ENCODE data around the gene ENAH.

Gene ENAH

GRCh38 chr1:225559326-225559725, 93.6 kb downstream of the ENAH start:
- Histone ChIP-seq H3K9me3 (ENCODE audit: control insufficient read depth, low read length) (no peaks in the 10 kb centered on the region), H4K8ac (ENCODE audit: low read length) (no peak overlapping the region), H4K91ac (ENCODE audit: low read length) (no peak overlapping the region), H3K14ac (ENCODE audit: low read length in 2 of 2) (no peak overlapping the region), H2BK120ac (ENCODE audit: low read depth, low read length) (no peak overlapping the region), H2AK5ac (ENCODE audit: low read length, severe bottlenecking) (no peak overlapping the region), H2BK5ac (ENCODE audit: low read depth, low read length, poor library complexity, severe bottlenecking) (no peak overlapping the region), H2AFZ (ENCODE audit: low read depth, low read length) (no peak overlapping the region), H3K27ac (ENCODE audit: low read length, poor library complexity, severe bottlenecking) (no peak overlapping the region), H3K4ac (ENCODE audit: low read depth in 1 of 2, low read length in 2 of 2) (no peak overlapping the region), H3K4me2 (ENCODE audit: low read length, poor library complexity, severe bottlenecking) (no peak overlapping the region), H3K4me1 (ENCODE audit: control insufficient read depth, insufficient read depth, low read depth, low read length) (peaks cover 2% of the 10 kb centered on the region), H3K79me1 (replicated peaks; ENCODE audit: low read length, poor library complexity, severe bottlenecking) (peaks cover 18% of the 10 kb centered on the region), H3K23ac (ENCODE audit: low read length in 2 of 2) (no peak overlapping the region), H3K18ac (ENCODE audit: low read depth in 1 of 2, low read length in 2 of 2) (no peak overlapping the region), H3K9ac (ENCODE audit: low read length) (no peak overlapping the region), H3K36me3 (ENCODE audit: control insufficient read depth in 1 of 2, insufficient read depth in 2 of 2, low read depth in 1 of 2, low read length in 2 of 2) (peaks cover 8 to 33% of the 10 kb centered on the region in 2 experiments), H2BK12ac (ENCODE audit: low read length in 2 of 2) (no peak overlapping the region), H3K4me3 (ENCODE audit: insufficient read depth in 1 of 2, low read depth in 1 of 2, low read length in 2 of 2) (no peak overlapping the region), H3K27me3 (ENCODE audit: control insufficient read depth in 1 of 2, insufficient read depth in 1 of 2, low read length in 2 of 2) (no peaks in the 10 kb centered on the region), H2BK15ac (ENCODE audit: low read depth, poor library complexity, severe bottlenecking) (no peak overlapping the region)
- DNase-seq, result no peak
- 100% methylated on average over 1 of the region's 2 CpGs for WGBS

- no peak overlapping the region for H2BK5ac ChIP-seq (ENCODE audit: low read depth, low read length, poor library complexity, severe bottlenecking)
- no peak overlapping the region for H2BK12ac ChIP-seq (ENCODE audit: low read length in 2 of 2)
- peaks cover 8 to 32% of the 10 kb centered on the region in 2 experiments for H3K36me3 ChIP-seq (ENCODE audit: control insufficient read depth in 1 of 2, insufficient read depth in 2 of 2, low read depth in 1 of 2, low read length in 2 of 2)
- H3K23ac ChIP-seq (ENCODE audit: low read length in 2 of 2), result no peak overlapping the region
- no peaks in the 10 kb centered on the region for H3K27me3 ChIP-seq (ENCODE audit: control insufficient read depth in 1 of 2, insufficient read depth in 1 of 2, low read length in 2 of 2)
- DNase-seq, result no peak
- H2BK120ac ChIP-seq (ENCODE audit: low read depth, low read length), result no peak overlapping the region
- no peak overlapping the region for H2AFZ ChIP-seq (ENCODE audit: low read depth, low read length)
- no peak overlapping the region for H2BK15ac ChIP-seq (ENCODE audit: low read depth, poor library complexity, severe bottlenecking)
- H3K9me3 ChIP-seq (ENCODE audit: control insufficient read depth, low read length), result no peaks in the 10 kb centered on the region
- H3K18ac ChIP-seq (ENCODE audit: low read depth in 1 of 2, low read length in 2 of 2), result no peak overlapping the region
- no peak overlapping the region for H3K9ac ChIP-seq (ENCODE audit: low read length)
- peaks cover 2% of the 10 kb centered on the region for H3K4me1 ChIP-seq (ENCODE audit: control insufficient read depth, insufficient read depth, low read depth, low read length)
- no peak overlapping the region for H3K4me3 ChIP-seq (ENCODE audit: insufficient read depth in 1 of 2, low read depth in 1 of 2, low read length in 2 of 2)
- no peak overlapping the region for H3K4ac ChIP-seq (ENCODE audit: low read depth in 1 of 2, low read length in 2 of 2)
- no peak overlapping the region for H3K27ac ChIP-seq (ENCODE audit: low read length, poor library complexity, severe bottlenecking)
- no peak overlapping the region for H3K14ac ChIP-seq (ENCODE audit: low read length in 2 of 2)
- no peak overlapping the region for H4K91ac ChIP-seq (ENCODE audit: low read length)
- no peak overlapping the region for H3K4me2 ChIP-seq (ENCODE audit: low read length, poor library complexity, severe bottlenecking)
- WGBS, result 100% methylated on average over 1 of the region's 1 CpG
- no peak overlapping the region for H4K8ac ChIP-seq (ENCODE audit: low read length)
- peaks cover 18% of the 10 kb centered on the region for H3K79me1 ChIP-seq (replicated peaks; ENCODE audit: low read length, poor library complexity, severe bottlenecking)
- no peak overlapping the region for H2AK5ac ChIP-seq (ENCODE audit: low read length, severe bottlenecking)
Measured at GRCh38 chr1:225556694-225557093, 96.2 kb downstream of the ENAH start.

GRCh38 chr1:225555821-225556220, 97.1 kb downstream of the ENAH start:
- no peak overlapping the region for H2BK5ac ChIP-seq (ENCODE audit: low read depth, low read length, poor library complexity, severe bottlenecking)

GRCh38 chr1:225554216-225554812, 98.6 kb downstream of the ENAH start:
- Histone ChIP-seq H3K79me1 (replicated peaks; ENCODE audit: low read length, poor library complexity, severe bottlenecking) (peaks cover 11% of the 10 kb centered on the region), H3K4me3 (ENCODE audit: insufficient read depth in 1 of 2, low read depth in 1 of 2, low read length in 2 of 2) (no peak overlapping the region), H3K18ac (ENCODE audit: low read depth in 1 of 2, low read length in 2 of 2) (no peak overlapping the region), H4K91ac (ENCODE audit: low read length) (no peak overlapping the region), H3K23ac (ENCODE audit: low read length in 2 of 2) (no peak overlapping the region), H4K8ac (ENCODE audit: low read length) (no peak overlapping the region), H3K4me2 (ENCODE audit: low read length, poor library complexity, severe bottlenecking) (no peak overlapping the region), H3K14ac (ENCODE audit: low read length in 2 of 2) (no peak overlapping the region), H2AK5ac (ENCODE audit: low read length, severe bottlenecking) (no peak overlapping the region), H3K36me3 (ENCODE audit: control insufficient read depth in 1 of 2, insufficient read depth in 2 of 2, low read depth in 1 of 2, low read length in 2 of 2) (peaks cover 0 to 32% of the 10 kb centered on the region in 2 experiments), H3K4me1 (ENCODE audit: control insufficient read depth, insufficient read depth, low read depth, low read length) (no peaks in the 10 kb centered on the region), H3K27ac (ENCODE audit: low read length, poor library complexity, severe bottlenecking) (no peak overlapping the region), H3K27me3 (ENCODE audit: control insufficient read depth in 1 of 2, insufficient read depth in 1 of 2, low read length in 2 of 2) (no peaks in the 10 kb centered on the region), H3K9ac (ENCODE audit: low read length) (no peak overlapping the region), H2BK120ac (ENCODE audit: low read depth, low read length) (no peak overlapping the region), H2BK5ac (ENCODE audit: low read depth, low read length, poor library complexity, severe bottlenecking) (no peak overlapping the region), H2AFZ (ENCODE audit: low read depth, low read length) (no peak overlapping the region), H3K4ac (ENCODE audit: low read depth in 1 of 2, low read length in 2 of 2) (no peak overlapping the region), H3K9me3 (ENCODE audit: control insufficient read depth, low read length) (no peaks in the 10 kb centered on the region), H2BK15ac (ENCODE audit: low read depth, poor library complexity, severe bottlenecking) (no peak overlapping the region), H2BK12ac (ENCODE audit: low read length in 2 of 2) (no peak overlapping the region)
- DNase-seq, result peak; percentile 44
- 50% methylated on average over 1 of the region's 2 CpGs for WGBS

More at GRCh38 chr1:225555821-225556220, 97.1 kb downstream of the ENAH start:
- Histone ChIP-seq H3K4me3 (ENCODE audit: insufficient read depth in 1 of 2, low read depth in 1 of 2, low read length in 2 of 2) (no peak overlapping the region), H2BK15ac (ENCODE audit: low read depth, poor library complexity, severe bottlenecking) (no peak overlapping the region), H3K36me3 (ENCODE audit: control insufficient read depth in 1 of 2, insufficient read depth in 2 of 2, low read depth in 1 of 2, low read length in 2 of 2) (peaks cover 6 to 35% of the 10 kb centered on the region in 2 experiments), H2AFZ (ENCODE audit: low read depth, low read length) (no peak overlapping the region), H4K91ac (ENCODE audit: low read length) (no peak overlapping the region), H2BK120ac (ENCODE audit: low read depth, low read length) (no peak overlapping the region), H3K23ac (ENCODE audit: low read length in 2 of 2) (no peak overlapping the region), H3K4ac (ENCODE audit: low read depth in 1 of 2, low read length in 2 of 2) (no peak overlapping the region), H3K4me2 (ENCODE audit: low read length, poor library complexity, severe bottlenecking) (no peak overlapping the region), H4K8ac (ENCODE audit: low read length) (no peak overlapping the region), H3K4me1 (ENCODE audit: control insufficient read depth, insufficient read depth, low read depth, low read length) (peaks cover 2% of the 10 kb centered on the region), H3K18ac (ENCODE audit: low read depth in 1 of 2, low read length in 2 of 2) (no peak overlapping the region), H3K79me1 (replicated peaks; ENCODE audit: low read length, poor library complexity, severe bottlenecking) (peaks cover 16% of the 10 kb centered on the region), H3K27me3 (ENCODE audit: control insufficient read depth in 1 of 2, insufficient read depth in 1 of 2, low read length in 2 of 2) (no peaks in the 10 kb centered on the region), H2BK12ac (ENCODE audit: low read length in 2 of 2) (no peak overlapping the region), H3K14ac (ENCODE audit: low read length in 2 of 2) (no peak overlapping the region), H2AK5ac (ENCODE audit: low read length, severe bottlenecking) (no peak overlapping the region), H3K9me3 (ENCODE audit: control insufficient read depth, low read length) (no peaks in the 10 kb centered on the region), H3K27ac (ENCODE audit: low read length, poor library complexity, severe bottlenecking) (no peak overlapping the region), H3K9ac (ENCODE audit: low read length) (no peak overlapping the region)
- DNase-seq, result no peak
- 100% methylated on average over 1 of the region's 4 CpGs for WGBS

Measured in mesenchymal stem cell (in vitro differentiated cells and primary cell).